Jurkat, Clone E6-1 (cell line): ENCODE measurements around the gene ALS2CL.
"Not testable (repeated sequence)": the region's sequence is repeated elsewhere in the genome, so short reads cannot be mapped to it uniquely, and the experiment has no call there.

Experiments
- DNase-seq: peaks from one replicate; pipeline ENCODE4 v3.0.0-alpha.2; 2011; ENCODE audit warnings: low read depth, low spot score
- H3K4me3 ChIP-seq: 2 replicates; pipeline ENCODE4 v1.5.1; 2011; ENCODE audit warnings: mild to moderate bottlenecking, low read length, control low read depth, moderate library complexity

The ALS2CL gene

DNA sequence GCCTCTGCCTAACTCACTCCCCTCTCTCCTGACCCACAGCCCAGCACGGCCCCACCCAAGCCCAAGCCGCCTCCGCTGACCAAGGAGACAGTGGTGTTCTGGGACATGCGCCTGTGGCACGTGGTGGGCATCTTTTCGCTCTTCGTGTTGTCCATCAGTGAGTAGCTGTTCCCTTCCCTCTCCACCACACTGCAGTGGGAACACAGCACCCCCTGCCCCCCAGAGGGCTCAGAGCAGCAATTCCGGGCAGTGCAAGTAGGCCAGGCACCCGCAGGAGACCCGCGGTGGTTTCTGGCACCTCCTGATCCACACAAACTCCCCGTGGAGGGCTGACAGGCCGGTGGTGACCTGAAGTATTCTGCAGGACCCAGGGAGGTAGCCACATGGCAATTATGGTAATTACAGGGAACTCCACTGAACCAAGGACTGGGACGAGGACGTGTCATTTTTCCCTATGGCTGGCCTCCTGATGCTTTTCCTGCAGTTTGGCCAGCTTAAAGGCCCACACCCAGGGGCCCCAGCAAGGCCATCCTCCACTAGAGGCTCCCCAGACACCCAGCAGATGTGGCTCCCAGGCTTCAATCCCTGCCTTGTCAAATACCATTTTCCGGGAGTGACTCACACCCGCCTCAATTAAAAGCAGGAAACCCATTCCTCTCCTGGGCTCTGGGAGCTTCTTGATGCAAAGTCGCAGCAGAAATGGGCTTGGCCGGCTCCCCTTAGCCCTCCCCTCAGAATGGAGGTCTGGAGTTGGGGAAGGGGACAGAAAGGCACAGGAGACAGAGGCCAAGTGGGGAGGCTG, 12.5 kb upstream of the ALS2CL start:
- no peak for DNase-seq
- no peak overlapping the region for H3K4me3 ChIP-seq

DNA sequence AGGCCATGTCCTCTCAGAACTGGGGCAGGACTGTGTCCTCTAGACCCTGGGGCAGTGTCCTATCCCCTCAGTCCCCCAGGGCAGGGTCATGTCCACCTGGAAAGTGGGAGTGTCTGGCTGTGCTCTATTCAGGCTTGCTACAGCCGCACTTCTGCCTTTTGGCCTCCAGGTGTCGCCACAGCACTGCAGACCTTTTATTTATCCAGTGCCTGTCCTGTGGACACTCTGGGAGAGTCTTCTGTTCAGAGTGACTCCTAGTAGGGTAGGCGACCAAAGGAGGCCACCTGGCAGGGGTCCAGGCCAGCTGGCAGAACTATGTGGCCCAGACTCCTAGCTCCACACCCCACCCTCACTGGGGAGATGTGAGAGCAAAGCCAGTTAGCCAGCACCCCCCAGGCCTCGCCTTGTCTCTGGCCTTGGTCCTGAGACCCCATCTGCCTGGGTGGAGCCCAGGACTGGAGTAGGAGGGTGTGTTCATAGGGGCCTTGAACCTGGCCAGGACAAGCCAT, 11.6 kb upstream of the ALS2CL start:
- no peak overlapping the region for H3K4me3 ChIP-seq
- DNase-seq, result peak; percentile 39

DNA sequence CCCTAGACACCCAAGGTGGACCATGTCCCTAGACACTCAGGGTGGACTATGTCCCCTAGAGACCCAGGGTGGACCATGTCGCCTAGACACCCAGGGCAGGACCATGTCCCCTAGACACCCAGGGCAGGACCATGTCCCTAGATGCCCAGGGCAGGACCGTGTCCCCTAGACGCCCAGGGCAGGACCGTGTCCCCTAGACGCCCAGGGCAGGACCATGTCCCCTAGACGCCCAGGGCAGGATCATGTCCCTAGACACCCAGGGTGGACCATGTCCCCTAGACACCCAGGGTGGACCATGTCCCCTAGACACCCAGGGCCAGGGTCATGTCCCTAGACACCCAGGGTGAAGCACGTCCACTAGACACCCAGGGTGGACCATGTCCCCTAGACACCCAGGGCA, 10.9 kb upstream of the ALS2CL start:
- not testable (repeated sequence) for DNase-seq, H3K4me3 ChIP-seq

DNA sequence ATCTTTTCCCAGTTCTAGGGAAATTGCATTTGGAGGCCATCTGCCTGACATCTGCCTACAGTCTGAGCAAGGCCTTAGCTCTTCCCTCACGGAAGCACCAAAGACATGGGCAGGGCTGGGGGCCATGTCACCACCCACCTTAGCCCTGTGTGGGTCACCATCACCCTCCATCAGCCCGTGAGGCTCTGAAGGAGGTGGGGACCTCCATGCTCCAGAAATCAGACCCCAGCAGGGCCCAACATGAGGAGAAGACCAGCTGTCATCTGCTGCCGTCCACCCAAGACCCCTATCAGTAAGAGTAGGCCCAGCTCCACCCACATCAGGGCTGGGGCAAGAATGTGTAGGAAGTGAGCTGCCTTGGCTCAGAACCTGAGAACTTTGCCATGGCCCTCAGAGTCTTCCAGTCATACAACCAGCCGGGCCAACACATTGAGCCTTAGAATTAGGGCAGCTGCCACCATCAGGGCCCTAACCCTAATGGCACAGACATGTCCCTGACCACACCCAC, 9.6 kb upstream of the ALS2CL start:
- no peak for DNase-seq

DNA sequence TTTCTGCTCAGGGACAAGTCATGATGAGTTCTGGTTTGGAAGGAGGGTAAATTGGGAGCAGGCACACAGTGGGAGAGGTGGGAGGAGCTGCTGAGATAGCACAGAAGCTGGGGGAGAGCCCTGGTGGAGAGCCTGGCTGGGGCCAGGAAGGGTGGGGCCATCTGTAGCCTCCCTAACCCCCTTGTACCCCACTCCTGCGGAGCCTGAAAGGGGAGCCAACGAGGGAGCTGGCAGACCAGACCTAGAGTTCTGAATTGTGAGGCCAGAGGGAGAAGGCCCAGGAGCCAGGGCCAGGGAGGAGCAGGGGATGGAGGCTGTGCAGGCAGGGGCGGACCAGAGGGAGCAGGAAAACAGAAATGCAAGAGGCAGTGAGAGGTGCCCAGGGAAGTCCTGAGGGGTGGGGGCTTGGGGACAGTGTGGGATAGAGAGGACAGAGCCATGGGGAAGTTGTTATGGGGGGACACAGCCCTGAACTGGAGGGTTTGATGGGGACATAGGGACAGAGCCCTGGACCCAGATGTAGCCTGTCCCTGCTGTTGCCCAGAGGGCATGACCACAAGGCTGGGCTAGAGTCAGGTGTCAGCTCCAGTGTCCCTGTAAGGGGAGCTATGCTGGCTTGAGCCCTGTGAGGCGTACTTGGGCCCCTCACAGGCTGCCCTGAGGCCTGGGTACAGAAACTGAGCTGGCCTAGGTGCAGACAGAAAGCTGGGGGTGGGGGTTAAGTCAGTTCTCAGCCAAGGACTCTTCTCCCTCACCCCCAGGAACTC, 8.9 kb upstream of the ALS2CL start:
- DNase-seq, result no peak
- no peak overlapping the region for H3K4me3 ChIP-seq

More for the DNA sequence above, 9.6 kb upstream of the ALS2CL start:
- no peak overlapping the region for H3K4me3 ChIP-seq

DNA sequence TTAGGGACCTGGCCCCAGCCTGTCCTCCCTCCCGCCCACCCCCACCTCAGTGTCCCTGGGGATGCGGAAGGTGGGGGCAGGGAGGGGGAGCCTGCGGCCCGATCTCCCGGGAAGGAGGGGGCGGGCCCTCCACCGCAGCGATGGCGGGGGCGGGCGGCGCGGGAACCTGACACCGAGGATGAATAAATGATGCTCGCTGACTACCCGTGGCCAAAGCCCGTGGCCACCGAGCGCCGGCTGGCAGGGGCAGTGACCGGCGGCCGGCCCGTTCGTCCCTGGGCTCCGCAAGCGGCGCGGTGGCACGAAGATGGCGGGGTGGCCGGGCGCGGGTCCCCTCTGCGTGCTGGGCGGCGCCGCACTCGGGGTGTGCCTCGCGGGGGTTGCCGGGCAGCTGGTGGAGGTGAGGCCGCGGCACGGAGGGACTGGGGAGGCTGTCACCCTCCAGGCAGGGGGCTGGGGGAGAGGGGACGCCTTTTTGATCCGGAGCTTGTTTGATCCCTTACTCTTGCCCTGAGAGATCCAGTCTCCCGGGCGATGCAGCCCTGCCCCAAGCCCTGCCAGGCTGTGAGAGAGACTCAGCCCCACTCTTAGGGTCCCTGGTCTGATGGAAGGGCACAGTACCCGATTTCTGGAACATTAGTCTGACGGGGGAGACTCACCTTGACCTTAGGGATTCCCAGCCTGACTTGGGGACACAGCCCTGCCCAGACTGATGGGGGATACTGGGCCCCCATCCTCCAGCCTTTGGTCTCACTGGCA, 7.9 kb upstream of the ALS2CL start, which contains the start of gene TMIE:
TMIE (plus strand) TSS at position 212 of the 759 bp plus-strand sequence; CDS start at position 308, 96 bp downstream.
- no peak within 1 kb of the TSS for H3K4me3 ChIP-seq
- no peak for DNase-seq

DNA sequence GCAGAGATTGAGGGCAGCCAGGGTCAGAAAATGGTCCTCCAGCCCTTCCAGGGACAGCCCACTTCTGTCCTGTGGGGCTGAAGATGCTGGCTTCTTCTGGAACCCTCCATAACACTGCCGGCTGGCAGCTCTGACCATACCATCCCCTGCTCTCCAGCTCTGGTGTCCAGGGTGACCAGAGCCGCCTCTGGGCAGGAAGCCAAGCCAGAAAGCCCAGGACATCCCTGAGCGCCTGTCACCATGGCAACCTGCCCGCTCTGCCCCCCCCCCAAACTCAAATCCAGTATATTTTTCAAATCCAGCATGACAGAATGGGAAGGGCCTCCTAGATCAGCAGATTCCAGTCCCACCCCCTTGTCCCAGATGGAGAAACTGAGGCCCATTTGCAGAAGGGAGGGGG, 7.3 kb upstream of the ALS2CL start:
- DNase-seq, result no peak
- no peak overlapping the region for H3K4me3 ChIP-seq

DNA sequence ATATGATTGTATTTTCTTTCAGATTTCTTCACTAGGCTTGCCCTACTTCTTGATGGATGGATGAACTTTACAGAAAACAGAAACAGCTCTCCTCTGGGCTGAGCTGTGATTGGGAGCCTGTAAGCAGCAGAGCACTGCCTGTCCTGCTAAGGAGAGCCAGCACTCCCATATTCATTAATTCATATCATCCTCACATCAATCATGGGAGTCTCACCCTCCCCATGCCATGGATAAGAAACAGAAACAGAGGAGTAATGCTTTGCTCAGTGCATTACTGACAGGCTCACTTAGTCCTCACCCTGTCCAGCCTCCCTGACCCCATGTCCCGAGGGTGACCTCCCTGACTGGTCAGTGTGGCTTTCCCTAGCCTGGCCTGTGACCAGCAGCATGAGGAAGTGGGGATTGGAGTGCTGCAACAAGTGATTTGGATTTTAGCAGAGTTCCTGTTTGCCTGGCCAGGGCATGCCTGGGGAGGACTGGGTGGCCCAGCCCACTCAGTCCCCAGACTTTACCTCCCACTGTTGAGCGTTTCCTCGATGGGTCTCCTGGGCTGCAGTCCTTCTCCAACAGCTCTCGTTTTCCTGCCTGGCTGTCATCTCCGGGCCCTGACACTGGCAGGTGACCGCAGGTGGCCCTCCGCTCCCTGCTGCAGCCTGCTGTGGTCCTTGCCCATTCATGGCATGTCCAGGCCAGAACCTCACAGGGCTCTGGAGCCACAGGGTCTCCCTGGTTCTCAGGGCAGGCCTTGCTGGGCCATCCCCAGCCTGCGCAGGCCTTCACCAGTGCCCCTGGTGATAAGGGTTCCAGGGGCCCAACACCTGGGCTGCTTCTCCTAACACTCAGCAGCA, 6.4 kb upstream of the ALS2CL start:
- DNase-seq, result no peak
- H3K4me3 ChIP-seq, result no peak overlapping the region

DNA sequence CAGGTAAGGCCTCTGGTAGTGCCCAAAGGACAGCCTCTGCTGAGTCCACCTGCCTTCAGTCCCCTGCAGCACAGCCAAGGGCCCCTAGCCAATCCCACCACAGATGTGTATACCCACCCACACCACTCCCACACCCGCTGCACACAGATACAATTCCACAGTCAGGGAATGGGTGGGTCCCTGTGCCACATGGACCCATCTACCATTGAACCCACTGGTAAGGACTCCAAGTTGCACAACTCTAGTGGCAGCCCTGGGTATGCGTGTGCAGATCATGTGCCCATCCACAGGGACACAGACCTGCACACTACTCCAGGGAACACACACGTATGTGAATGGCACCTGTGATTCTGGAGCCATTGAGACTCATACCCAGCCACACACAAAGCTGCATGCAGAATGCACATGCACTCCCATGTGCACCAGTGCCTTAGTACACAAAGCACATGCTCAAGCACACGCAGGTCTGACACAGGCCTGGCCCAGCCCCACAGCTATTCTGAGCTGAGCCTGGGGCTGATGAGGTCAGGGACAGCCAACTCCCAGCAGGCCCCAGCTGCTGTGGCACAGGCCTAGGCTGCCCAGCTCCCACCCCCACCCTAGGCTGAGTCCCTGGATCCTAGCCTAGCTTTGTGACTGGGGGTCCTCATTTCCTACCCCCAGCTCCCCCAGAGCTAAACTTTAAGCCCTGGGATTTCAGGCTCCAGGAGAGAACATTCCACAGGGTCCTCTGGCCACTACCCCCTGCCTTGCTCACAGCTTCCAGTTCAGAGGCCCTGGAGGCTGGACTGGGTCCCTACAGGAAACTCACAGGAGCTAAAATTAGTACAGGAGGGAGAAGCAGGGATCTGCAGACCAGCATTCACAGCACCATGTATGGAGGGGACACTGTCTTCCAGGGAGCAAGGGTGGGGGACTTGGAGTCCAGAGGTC, 2.7 kb upstream of the ALS2CL start:
- no peak overlapping the region for H3K4me3 ChIP-seq
- DNase-seq, result no peak

DNA sequence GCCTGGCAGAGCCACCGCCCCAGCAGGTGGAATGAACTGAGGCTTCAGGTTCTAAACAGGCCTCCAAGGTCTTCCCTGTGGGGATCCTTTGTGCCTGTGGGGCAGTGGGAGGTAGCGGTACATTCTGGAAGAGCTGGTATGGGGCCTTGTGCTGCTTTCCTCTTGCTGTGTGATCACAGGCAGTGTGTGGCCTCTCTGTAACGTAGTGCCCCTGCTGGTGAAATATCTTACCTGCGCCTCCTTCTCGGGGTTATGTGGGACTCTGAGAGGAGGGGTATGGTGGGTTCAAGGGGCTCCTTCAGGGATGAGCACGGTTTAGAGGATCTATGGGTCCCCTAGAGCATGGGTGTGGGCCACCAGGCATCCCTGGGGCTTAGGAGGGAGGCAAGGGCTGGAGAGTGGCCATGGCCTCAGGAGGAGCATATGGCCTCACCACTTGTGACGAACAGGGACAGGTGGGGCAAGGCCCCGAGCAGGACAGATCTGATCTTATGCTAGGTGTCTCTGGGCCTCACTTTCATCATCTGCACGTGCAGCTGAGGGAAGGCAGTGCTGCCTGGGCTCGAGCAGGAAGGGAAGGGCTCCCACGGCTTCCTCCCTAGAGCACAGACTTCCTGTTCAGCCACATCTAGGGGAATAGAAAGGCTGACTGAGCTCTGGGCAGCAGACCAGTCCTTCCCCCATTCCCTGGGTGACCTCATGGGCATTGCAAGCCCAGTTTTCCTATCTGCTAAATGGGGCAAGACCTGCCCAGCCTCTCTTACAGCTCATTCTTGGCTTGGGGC, 1.9 kb upstream of the ALS2CL start:
- DNase-seq, result peak; percentile 83
- no peak overlapping the region for H3K4me3 ChIP-seq

DNA sequence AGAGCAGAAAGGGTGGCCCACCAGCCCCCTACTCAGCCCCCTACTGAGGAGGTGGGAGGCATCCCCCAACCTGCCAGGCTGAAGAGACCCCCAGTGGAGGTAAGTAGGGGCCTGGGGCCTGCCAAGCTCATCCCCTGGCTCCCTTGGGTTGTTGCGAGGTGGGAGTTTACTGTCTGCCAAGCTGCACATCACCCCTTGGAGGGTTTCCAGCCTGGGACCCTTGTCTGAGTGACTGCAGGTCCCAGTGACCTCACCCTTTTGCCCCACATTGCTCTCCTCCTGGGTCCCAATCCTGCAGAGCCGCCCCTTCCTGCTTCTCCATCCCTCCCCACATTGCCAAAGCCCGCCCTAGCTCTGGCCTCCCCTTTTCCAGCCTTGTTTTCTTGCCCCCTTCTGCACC, 1.0 kb upstream of the ALS2CL start:
- DNase-seq, result no peak
- H3K4me3 ChIP-seq, result no peak overlapping the region

DNA sequence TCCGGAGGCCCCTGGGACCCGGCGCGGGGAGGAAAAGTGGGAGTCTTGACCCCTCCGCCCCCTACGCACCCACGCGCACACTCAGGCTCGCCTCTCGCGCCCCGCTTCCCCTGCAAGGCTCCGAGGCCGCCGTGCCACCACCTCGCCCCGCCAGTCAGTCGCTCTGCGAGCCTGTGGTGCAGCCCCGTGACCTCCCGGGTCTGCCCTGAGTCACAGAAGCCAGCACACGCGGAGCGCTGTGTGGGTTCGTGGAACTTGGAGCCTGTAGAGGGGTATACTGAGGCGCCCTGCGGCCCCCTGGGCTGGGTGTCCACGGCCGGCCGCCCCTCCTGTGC, 380 bp upstream of the ALS2CL start:
- H3K4me3 ChIP-seq, result peak overlapping the region; percentile 16
- no peak for DNase-seq

DNA sequence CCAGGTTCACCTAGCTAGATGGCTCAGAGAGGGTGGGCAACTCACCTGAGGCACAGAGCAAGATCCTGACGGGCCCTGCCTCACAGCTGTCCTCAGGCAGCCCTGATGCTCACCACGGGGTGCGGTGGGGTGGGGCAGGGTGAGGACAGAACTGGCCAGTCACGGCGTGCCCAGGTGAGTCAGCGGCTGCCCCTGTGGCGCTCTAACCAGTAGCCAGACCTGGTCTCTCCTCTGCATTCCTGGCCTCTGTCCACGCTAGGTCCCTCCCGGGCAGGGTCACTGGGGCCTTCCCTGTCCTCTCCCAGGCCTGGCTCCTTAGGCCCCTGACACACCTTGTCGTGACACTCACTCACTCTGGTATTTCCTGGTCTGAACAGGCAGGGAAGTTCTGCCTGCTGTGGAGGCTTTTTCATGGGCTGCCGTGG, 901 bp downstream of the ALS2CL start:
- DNase-seq, result no peak

DNA sequence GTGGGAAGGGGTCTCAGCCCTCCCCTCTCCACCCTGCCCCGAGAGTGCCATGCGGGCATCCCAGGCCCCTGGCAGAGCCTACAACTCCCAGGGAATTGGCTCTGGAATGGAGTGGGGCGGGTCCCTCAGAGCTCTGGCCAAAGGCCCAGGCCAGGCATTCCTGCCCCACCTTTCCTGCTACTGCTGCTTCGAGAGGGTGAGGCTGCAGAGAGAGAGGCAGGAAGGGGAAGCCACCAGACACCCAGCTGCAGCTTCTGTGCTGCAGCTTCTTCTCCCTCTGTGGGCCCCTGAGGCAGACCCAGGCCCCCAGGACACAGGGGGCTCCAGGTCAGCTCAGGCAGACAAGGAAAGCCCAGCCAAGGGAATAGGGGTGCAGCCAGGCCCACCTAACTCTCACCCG, 2.7 kb downstream of the ALS2CL start:
- no peak for DNase-seq
- H3K4me3 ChIP-seq, result no peak overlapping the region

More for the DNA sequence above, 901 bp downstream of the ALS2CL start:
- H3K4me3 ChIP-seq, result no peak overlapping the region

DNA sequence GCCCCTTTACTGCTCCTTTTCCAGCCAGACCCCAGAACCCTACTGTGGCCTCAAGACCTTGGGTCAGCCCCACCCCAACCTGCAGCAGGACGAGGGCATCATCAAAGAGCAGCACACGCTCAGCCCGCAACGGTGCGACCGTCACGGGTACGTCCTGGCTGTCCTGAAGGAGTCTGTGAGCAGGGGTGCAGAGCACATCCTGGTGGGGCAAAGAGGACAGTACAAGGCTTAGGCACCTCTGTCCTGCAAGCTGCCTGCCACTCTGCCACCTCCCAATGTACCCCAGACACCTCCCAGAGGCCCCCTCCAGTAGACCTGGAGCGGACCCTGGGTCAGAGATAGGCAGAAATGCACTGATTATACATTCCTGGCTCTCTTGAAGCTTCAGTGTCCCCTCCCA, 8.0 kb downstream of the ALS2CL start:
- no peak for DNase-seq
- H3K4me3 ChIP-seq, result no peak overlapping the region

DNA sequence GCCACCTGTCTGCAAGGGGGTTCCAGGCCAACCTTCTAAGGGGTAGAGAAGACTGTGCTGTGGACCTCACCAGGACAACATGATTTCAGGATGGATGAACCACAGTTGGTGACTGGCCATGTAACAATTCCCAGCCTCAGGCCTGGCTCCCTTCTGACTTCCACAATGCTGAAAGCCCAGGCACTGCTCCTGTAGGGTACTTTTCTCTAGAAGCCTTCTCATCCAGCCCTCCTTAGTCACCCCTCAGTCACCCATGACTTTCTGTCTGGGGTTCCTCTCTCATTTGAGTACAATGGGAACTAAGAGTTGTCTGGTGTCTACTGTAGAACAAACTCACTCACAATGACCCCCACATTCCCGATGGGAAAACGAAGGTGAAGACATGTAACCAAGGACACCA, 8.6 kb downstream of the ALS2CL start:
- no peak for DNase-seq
- H3K4me3 ChIP-seq, result no peak overlapping the region

DNA sequence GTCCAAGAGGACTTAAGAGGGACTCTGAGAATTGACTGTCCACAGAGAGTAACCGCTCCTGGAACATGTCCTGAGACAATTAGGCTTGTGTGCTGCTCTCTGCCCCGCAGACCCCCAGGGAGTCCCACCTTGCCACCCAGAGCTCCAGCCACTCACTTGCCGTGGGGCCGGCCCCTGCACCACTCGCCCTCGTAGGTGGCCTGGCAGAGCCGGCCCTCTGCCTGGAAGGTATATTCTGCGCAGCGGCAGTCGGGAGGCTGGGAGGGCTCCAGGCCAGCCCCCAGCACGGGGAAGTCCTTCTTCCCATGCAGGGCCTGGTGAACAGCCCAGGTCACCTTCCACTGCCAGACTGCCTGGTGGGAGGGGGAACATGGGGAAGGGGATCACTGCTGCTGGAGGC, 10.5 kb downstream of the ALS2CL start:
- DNase-seq, result no peak
- H3K4me3 ChIP-seq, result no peak overlapping the region
